ENCODE results near the gene CDKN2AIPNL. TPM values are rescaled to one million over a fixed set of nuclear protein-coding genes. Genes with fewer than 3 reads are reported as not detected.

CDKN2AIPNL gene
- total RNA-seq, 1 donor from 2014 or later, result 29.0 TPM

DNA sequence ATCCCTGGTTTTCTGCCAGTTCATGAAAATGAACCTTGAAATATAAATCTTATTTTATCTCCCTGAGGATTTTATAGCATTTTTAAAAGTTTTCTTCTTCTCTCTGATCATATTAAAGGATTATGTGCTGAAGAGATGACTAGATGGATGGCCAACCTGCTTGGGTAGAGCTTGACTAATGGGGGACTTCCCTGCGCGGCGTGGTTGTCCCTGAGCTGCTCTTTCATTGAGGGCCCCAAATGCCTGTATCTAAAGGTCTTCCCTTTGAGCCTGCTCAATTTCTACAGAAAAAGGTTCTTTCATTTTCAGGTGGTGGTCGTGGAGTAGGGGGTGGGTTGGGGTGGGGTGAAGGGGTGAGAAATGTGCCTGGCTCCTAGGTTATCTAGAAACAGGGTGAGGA, 20.5 kb upstream of the CDKN2AIPNL start:
- Mint-ChIP-seq H3K4me1 (ENCODE audit: low read depth) (peaks cover 13% of the 10 kb centered on the region), H3K4me3 (ENCODE audit: low read depth) (no peak overlapping the region), H3K36me3 (ENCODE audit: insufficient read depth) (no peaks in the 10 kb centered on the region), H3K27ac (no peak overlapping the region), H3K27me3 (no peaks in the 10 kb centered on the region), H3K9me3 (ENCODE audit: low read depth) (no peaks in the 10 kb centered on the region)
- TF ChIP-seq, protein P1, sequence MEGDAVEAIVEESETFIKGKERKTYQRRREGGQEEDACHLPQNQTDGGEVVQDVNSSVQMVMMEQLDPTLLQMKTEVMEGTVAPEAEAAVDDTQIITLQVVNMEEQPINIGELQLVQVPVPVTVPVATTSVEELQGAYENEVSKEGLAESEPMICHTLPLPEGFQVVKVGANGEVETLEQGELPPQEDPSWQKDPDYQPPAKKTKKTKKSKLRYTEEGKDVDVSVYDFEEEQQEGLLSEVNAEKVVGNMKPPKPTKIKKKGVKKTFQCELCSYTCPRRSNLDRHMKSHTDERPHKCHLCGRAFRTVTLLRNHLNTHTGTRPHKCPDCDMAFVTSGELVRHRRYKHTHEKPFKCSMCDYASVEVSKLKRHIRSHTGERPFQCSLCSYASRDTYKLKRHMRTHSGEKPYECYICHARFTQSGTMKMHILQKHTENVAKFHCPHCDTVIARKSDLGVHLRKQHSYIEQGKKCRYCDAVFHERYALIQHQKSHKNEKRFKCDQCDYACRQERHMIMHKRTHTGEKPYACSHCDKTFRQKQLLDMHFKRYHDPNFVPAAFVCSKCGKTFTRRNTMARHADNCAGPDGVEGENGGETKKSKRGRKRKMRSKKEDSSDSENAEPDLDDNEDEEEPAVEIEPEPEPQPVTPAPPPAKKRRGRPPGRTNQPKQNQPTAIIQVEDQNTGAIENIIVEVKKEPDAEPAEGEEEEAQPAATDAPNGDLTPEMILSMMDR (IDR thresholded peaks at IDR 0.05; ENCODE audit: unreplicated experiment), result no peak
- DNase-seq (ENCODE audit: low spot score, unreplicated experiment), result no peak

GRCh38 chr5:134430001-134430569, 18.4 kb upstream of the CDKN2AIPNL start:
- H3K27ac Mint-ChIP-seq, result no peak overlapping the region
- no peak for DNase-seq (ENCODE audit: low spot score, unreplicated experiment)
- no peak overlapping the region for H3K4me3 Mint-ChIP-seq (ENCODE audit: low read depth)
- peaks cover 6% of the 10 kb centered on the region for H3K4me1 Mint-ChIP-seq (ENCODE audit: low read depth)
- no peaks in the 10 kb centered on the region for H3K27me3 Mint-ChIP-seq
- no peaks in the 10 kb centered on the region for H3K36me3 Mint-ChIP-seq (ENCODE audit: insufficient read depth)
- no peaks in the 10 kb centered on the region for H3K9me3 Mint-ChIP-seq (ENCODE audit: low read depth)
- TF ChIP-seq, protein P1 (IDR thresholded peaks at IDR 0.05; ENCODE audit: unreplicated experiment), result no peak

GRCh38 chr5:134427540-134428041, 15.9 kb upstream of the CDKN2AIPNL start:
- Mint-ChIP-seq H3K27ac (no peak overlapping the region), H3K4me3 (ENCODE audit: low read depth) (no peak overlapping the region), H3K4me1 (ENCODE audit: low read depth) (peaks cover 6% of the 10 kb centered on the region), H3K27me3 (no peaks in the 10 kb centered on the region), H3K9me3 (ENCODE audit: low read depth) (no peaks in the 10 kb centered on the region), H3K36me3 (ENCODE audit: insufficient read depth) (no peaks in the 10 kb centered on the region)
- TF ChIP-seq, protein P1 (IDR thresholded peaks at IDR 0.05; ENCODE audit: unreplicated experiment), result no peak
- DNase-seq (ENCODE audit: low spot score, unreplicated experiment), result no peak

DNA sequence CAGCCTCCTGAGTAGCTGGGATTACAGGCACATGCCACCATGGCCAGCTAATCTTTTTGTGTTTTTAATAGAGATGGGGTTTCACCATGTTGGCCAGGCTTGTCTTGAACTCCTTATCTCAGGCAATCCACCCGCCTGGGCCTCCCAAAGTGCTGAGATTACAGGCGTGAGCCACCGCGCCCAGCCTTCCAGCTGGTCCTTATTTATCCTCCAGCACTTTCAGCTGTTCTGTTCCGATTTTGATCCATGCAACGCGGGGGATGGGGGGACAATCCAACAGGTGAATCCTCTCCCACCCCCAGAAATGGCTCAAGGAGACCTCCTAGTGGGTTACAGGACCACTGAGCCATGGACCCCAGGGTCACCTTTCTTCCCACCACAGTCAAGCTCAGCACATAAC, 14.7 kb upstream of the CDKN2AIPNL start:
- H3K4me3 Mint-ChIP-seq (ENCODE audit: low read depth), result no peak overlapping the region
- no peaks in the 10 kb centered on the region for H3K36me3 Mint-ChIP-seq (ENCODE audit: insufficient read depth)
- H3K27ac Mint-ChIP-seq, result no peak overlapping the region
- peaks cover 6% of the 10 kb centered on the region for H3K4me1 Mint-ChIP-seq (ENCODE audit: low read depth)
- TF ChIP-seq, protein P1 (IDR thresholded peaks at IDR 0.05; ENCODE audit: unreplicated experiment), result no peak
- DNase-seq (ENCODE audit: low spot score, unreplicated experiment), result no peak
- H3K27me3 Mint-ChIP-seq, result no peaks in the 10 kb centered on the region
- H3K9me3 Mint-ChIP-seq (ENCODE audit: low read depth), result no peaks in the 10 kb centered on the region

DNA sequence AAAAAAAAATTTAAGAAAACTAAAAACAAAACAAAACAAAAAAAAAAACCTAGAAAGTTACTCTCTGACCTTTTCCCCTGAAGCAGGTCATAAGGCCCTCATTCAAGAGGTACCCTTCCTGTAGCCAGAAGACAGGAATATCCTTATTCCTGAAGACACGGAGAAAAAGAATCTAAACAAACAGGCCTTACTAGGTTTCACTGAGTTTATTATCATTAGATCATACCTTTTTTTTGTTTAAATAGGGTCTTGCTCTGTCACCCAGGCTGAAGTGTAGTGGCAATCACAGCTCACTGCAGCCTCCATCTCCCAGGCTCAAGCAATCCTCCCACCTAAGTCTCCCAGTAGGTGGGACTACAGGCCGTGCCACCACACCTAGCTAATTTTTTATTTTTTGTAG, 11.7 kb upstream of the CDKN2AIPNL start:
- TF ChIP-seq, protein P1 (IDR thresholded peaks at IDR 0.05; ENCODE audit: unreplicated experiment), result no peak
- H3K27ac Mint-ChIP-seq, result no peak overlapping the region
- H3K4me1 Mint-ChIP-seq (ENCODE audit: low read depth), result no peaks in the 10 kb centered on the region
- DNase-seq (ENCODE audit: low spot score, unreplicated experiment), result no peak
- no peaks in the 10 kb centered on the region for H3K9me3 Mint-ChIP-seq (ENCODE audit: low read depth)
- peaks cover 1% of the 10 kb centered on the region for H3K36me3 Mint-ChIP-seq (ENCODE audit: insufficient read depth)
- no peak overlapping the region for H3K4me3 Mint-ChIP-seq (ENCODE audit: low read depth)
- H3K27me3 Mint-ChIP-seq, result no peaks in the 10 kb centered on the region
